C4-2B (cell line): ENCODE measurements around the gene SUSD4.

Experiments
- H3K27ac ChIP-seq: fragments of 450-650 bp; 2 replicates; pipeline ENCODE4 v1.5.1; 2017
- ZFX ChIP-seq: fragments of 450-650 bp; IDR thresholded peaks from 2 replicates; pipeline ENCODE4 v1.6.1; 2017
- TF ChIP-seq, protein P1 (sequence below): fragments of 450-650 bp; conservative IDR thresholded peaks from 2 replicates; pipeline ENCODE4 v1.5.1; 2017; ENCODE audit warnings: mild to moderate bottlenecking

The SUSD4 gene

DNA sequence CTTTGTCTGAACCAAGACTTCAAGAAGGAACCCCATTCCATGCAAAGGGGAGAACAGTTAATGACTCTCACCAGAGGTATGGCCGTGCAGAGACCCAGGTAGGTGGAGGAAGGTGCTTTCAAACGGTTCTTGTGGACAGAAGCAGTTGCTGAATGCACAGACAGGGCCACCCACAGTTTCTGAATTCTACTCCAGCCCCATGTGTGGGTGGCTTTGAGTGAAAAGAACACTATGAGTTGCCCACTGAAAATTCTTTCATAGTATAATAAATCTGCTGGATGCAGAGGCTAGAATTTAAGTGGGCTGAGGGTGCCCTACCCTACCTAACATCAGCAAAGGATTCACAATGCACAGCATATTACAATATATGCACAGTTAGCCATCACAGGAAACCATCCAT is 22.0 kb upstream of the SUSD4 start:
- no peak for TF ChIP-seq ZFX
- TF ChIP-seq, protein P1, sequence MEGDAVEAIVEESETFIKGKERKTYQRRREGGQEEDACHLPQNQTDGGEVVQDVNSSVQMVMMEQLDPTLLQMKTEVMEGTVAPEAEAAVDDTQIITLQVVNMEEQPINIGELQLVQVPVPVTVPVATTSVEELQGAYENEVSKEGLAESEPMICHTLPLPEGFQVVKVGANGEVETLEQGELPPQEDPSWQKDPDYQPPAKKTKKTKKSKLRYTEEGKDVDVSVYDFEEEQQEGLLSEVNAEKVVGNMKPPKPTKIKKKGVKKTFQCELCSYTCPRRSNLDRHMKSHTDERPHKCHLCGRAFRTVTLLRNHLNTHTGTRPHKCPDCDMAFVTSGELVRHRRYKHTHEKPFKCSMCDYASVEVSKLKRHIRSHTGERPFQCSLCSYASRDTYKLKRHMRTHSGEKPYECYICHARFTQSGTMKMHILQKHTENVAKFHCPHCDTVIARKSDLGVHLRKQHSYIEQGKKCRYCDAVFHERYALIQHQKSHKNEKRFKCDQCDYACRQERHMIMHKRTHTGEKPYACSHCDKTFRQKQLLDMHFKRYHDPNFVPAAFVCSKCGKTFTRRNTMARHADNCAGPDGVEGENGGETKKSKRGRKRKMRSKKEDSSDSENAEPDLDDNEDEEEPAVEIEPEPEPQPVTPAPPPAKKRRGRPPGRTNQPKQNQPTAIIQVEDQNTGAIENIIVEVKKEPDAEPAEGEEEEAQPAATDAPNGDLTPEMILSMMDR: no peak
- H3K27ac ChIP-seq: no peak overlapping the region

- H3K27ac ChIP-seq: no peak overlapping the region
Observed at GRCh38 chr1:223378754-223379153, 14.8 kb upstream of the SUSD4 start.

DNA sequence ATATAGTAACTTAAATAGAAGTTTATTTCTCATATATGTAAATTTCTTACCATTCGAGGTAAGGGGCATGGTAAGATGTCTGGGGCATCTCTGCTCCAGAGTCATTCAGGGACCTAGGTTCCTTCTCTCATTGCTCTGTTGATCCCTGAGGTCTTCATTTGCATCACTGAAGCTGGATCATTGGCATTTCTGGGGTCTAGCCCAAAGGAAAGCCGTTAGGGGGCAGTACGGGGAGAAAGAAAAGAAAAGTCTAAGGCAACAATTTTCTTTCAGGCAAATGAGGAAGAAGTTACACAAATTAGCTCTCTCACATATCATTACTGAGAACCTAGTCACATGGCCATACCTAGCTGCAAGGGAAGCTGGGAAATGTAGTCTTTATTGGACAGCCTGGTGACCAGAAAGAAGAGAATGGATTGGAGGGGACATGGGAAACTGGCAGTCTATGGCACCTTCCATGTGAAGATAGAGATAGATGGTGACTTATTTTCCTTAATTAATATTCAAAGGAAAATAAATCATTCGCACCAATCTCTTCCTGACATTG is 10.2 kb upstream of the SUSD4 start:
- H3K27ac ChIP-seq: no peak overlapping the region
- no peak for TF ChIP-seq ZFX
- TF ChIP-seq, protein P1: no peak

More at GRCh38 chr1:223378754-223379153, 14.8 kb upstream of the SUSD4 start:
- TF ChIP-seq, protein P1: no peak
- TF ChIP-seq ZFX: no peak

DNA sequence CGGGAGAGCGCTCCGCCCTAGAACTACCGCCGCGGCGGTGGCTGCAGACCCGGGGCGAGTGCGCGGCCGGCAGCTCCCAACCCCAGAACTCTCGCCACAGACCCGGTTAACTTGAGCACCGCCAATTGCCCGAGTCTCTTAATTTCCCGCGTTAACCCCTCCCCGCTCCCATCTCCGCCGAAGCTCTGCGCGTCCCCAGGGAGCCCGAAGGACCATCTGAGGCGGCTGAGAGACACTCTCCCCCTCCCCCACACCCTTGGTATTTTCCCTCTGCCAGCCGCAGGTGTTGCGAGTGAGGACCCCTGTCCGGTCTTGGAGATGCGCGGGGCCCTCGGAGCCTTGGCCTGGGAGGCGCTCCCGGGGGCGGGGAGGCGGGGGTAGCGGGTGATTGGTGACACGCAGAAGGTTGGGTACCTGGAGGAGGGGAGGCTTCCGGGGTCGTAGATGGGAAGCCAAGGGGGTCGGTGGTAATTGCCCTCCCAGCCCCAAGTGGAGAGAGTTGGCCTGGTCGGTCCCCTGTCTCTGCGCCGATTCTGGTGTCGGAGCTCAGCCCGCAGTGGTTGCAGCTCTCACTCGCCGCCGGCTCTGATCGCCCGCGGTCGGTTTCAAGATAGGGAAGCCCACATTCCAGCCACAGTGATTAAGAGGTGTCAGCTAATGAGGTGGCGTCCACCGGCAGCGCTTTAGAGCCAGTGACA is 858 bp upstream of the SUSD4 start:
- TF ChIP-seq, protein P1: no peak
- no peak for TF ChIP-seq ZFX
- H3K27ac ChIP-seq: no peak overlapping the region

GRCh38 chr1:223363057-223363855 is 720 bp downstream of the SUSD4 start:
- no peak overlapping the region for H3K27ac ChIP-seq
- TF ChIP-seq, protein P1: no peak
- TF ChIP-seq ZFX: no peak

- TF ChIP-seq, protein P1: no peak
- TF ChIP-seq ZFX: no peak
- no peak overlapping the region for H3K27ac ChIP-seq
Observed at GRCh38 chr1:223358826-223359225, 5.2 kb downstream of the SUSD4 start.

- no peak overlapping the region for H3K27ac ChIP-seq
- TF ChIP-seq ZFX: no peak
- TF ChIP-seq, protein P1: no peak
Observed at GRCh38 chr1:223355699-223356098, 8.3 kb downstream of the SUSD4 start.
